Colonic mucosa (tissue), 4 donors: ENCODE data around the gene MAGT1. TPM values are rescaled to one million over a fixed set of nuclear protein-coding genes. Genes with fewer than 3 reads are reported as not detected.
"Not testable (repeated sequence)": the region's sequence is repeated elsewhere in the genome, so short reads cannot be mapped to it uniquely, and the experiment has no call there.

Experiments used
- DNase-seq: peaks from one replicate; pipeline ENCODE4 v3.0.0-alpha.2; 2020
- H3K27ac ChIP-seq: fragments of 200-600 bp; one replicate; pipeline ENCODE4 v1.8.0; 2021
- H3K27me3 ChIP-seq: fragments of 200-600 bp; one replicate; pipeline ENCODE4 v1.8.0; 2021
- H3K36me3 ChIP-seq: fragments of 200-600 bp; one replicate; pipeline ENCODE4 v1.8.0; 2021
- H3K4me1 ChIP-seq: fragments of 200-600 bp; one replicate; pipeline ENCODE4 v1.8.0; 2021; ENCODE audit warnings: mild to moderate bottlenecking
- H3K4me3 ChIP-seq: fragments of 200-600 bp; one replicate; pipeline ENCODE4 v1.8.0; 2021
- H3K9ac ChIP-seq, 2 donors: one replicate each; pipeline ENCODE4 v1.7.0; 2013; ENCODE audit warnings: control low read depth in 2 of 2, low read depth in 2 of 2, low read length in 2 of 2
- H3K9me3 ChIP-seq: fragments of 200-600 bp; one replicate; pipeline ENCODE4 v1.8.0; 2021
- intact Hi-C: fragments of 100-400 bp; cut with DNase I; formaldehyde crosslinking; loops from one replicate; pipeline ENCODE4 v1.14.1; 2022
- total RNA-seq, 2 donors: library from RNA; stranded (reverse); fragmentation: NEBNext Ultra II Directional in 1 of 2; extraction: Animal tissue kit (Norgen Biotek cat#: 25700) in 1 of 2; gene quantifications; one replicate each; pipeline ENCODE4 v1.2.1, GENCODE V29; 2021
- TF ChIP-seq, protein P1 (sequence below): fragments of 200-600 bp; IDR thresholded peaks from one replicate; pipeline ENCODE4 v1.8.0; 2022; ENCODE audit warnings: antibody characterized with exemption, mild to moderate bottlenecking
- donor health status: healthy.
- donor health status: DM: no; HTN: no; CAD: no.
- donor health status: DM: no; HTN: no; CAD: no.

MAGT1 gene
- total RNA-seq, 2 donors from 2014 or later, result 55.8 to 58.0 TPM

DNA sequence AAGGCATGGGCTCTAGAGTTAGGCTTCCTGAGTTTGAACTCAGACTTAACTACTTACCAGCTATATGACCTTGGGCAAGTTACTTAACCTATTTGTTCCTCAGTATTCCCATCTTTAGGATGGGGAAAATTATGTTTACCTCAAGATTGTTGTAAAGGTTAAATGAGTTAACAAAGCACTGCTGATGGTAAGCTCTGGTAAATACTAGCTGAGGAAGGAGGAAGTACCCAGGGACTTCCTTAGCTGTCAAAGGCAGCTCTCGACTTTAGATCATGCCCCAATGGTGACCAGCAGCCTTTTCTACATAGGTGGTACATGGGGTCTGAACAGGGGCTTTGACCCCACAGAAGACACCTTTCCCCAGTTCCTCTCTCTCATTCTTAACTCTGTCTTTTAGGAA lies 35.3 kb upstream of the MAGT1 start:
- intact Hi-C loops, result no loop called here
- TF ChIP-seq, protein P1, sequence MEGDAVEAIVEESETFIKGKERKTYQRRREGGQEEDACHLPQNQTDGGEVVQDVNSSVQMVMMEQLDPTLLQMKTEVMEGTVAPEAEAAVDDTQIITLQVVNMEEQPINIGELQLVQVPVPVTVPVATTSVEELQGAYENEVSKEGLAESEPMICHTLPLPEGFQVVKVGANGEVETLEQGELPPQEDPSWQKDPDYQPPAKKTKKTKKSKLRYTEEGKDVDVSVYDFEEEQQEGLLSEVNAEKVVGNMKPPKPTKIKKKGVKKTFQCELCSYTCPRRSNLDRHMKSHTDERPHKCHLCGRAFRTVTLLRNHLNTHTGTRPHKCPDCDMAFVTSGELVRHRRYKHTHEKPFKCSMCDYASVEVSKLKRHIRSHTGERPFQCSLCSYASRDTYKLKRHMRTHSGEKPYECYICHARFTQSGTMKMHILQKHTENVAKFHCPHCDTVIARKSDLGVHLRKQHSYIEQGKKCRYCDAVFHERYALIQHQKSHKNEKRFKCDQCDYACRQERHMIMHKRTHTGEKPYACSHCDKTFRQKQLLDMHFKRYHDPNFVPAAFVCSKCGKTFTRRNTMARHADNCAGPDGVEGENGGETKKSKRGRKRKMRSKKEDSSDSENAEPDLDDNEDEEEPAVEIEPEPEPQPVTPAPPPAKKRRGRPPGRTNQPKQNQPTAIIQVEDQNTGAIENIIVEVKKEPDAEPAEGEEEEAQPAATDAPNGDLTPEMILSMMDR, result no peak

DNA sequence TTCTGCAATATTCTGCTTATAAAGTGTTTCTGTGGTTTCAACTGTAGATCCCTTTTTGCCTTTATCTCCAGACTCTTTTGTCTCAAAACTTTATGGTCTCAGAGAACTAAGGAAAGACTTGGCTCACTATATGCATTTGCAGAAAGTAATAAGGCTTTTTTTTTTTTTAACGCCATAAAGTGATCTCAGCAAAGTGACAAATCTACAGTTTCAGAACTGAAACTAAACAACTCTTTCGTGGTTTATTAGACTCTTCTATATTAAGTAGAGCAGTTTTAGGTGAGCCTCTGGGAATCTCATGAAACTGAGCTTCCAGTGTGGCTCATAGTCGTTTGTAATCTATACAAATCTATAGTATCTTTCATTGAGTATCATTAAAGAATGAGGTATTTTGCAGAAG lies 30.5 kb upstream of the MAGT1 start:
- H3K4me3 ChIP-seq, result no peak overlapping the region
- H3K4me1 ChIP-seq, result no peaks in the 10 kb centered on the region
- no peak for DNase-seq
- intact Hi-C loops, result no loop called here
- no peaks in the 10 kb centered on the region for H3K9me3 ChIP-seq
- H3K36me3 ChIP-seq, result no peaks in the 10 kb centered on the region
- H3K27ac ChIP-seq, result no peak overlapping the region
- H3K27me3 ChIP-seq, result no peaks in the 10 kb centered on the region
- TF ChIP-seq, protein P1, result no peak
- no peak overlapping the region for H3K9ac ChIP-seq

More for the DNA sequence above, 35.3 kb upstream of the MAGT1 start:
- no peaks in the 10 kb centered on the region for H3K27me3 ChIP-seq
- H3K4me1 ChIP-seq, result no peaks in the 10 kb centered on the region
- no peaks in the 10 kb centered on the region for H3K9me3 ChIP-seq
- H3K27ac ChIP-seq, result no peak overlapping the region
- H3K36me3 ChIP-seq, result no peaks in the 10 kb centered on the region
- no peak overlapping the region for H3K9ac ChIP-seq
- no peak for DNase-seq
- no peak overlapping the region for H3K4me3 ChIP-seq

DNA sequence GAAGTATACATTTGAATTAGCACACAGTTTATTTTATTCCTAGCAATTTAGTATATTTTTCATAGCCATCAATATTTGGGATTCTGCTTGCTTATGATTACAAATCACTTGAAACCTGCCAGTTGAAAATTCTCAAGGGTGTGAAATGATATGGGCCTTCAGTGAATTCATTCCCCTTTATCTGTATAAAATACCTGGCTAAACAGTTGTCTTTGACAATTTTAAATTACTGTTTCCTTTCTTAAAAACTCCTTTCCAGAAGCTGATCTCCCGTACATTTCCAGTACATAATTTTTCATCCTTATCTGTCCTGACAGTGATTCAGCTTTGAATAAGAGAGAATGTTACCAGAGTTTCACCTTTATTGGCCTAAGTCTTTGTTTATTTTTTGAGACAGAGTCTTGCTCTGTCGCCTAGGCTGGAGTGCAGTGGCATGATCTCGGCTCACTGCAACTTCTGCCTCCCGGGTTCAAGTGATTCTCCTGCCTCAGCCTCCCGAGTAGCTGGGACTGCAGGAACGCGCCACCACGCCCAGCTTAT lies 29.2 kb upstream of the MAGT1 start:
- TF ChIP-seq, protein P1, result no peak
- H3K9me3 ChIP-seq, result no peaks in the 10 kb centered on the region
- no peak overlapping the region for H3K4me3 ChIP-seq
- intact Hi-C loops, result no loop called here
- DNase-seq, result no peak
- H3K9ac ChIP-seq, result no peak overlapping the region
- no peak overlapping the region for H3K27ac ChIP-seq
- H3K27me3 ChIP-seq, result no peaks in the 10 kb centered on the region
- H3K4me1 ChIP-seq, result no peaks in the 10 kb centered on the region
- no peaks in the 10 kb centered on the region for H3K36me3 ChIP-seq

DNA sequence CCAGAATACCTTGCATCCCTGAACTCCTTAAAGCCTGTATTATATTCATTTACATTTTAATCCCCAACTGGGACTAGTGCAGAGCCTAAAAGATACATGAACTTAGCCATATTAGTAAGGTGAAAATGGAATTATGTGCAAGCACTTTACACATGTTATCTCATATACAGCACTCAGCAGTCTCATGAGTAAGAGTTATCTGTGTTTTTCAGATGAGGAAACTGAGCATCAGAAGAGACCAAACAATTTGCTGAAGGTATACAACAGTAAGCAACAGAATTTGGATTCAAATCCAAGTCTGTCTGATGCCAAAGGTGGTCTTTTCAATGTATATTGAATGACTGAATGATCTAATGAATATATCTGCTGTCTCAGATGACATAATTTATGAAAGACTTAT lies 27.6 kb upstream of the MAGT1 start:
- Histone ChIP-seq H3K36me3 (no peaks in the 10 kb centered on the region), H3K27ac (no peak overlapping the region), H3K9ac (no peak overlapping the region), H3K4me3 (no peak overlapping the region), H3K27me3 (no peaks in the 10 kb centered on the region), H3K9me3 (no peaks in the 10 kb centered on the region), H3K4me1 (no peaks in the 10 kb centered on the region)
- intact Hi-C loops, result no loop called here
- TF ChIP-seq, protein P1, result no peak
- no peak for DNase-seq

DNA sequence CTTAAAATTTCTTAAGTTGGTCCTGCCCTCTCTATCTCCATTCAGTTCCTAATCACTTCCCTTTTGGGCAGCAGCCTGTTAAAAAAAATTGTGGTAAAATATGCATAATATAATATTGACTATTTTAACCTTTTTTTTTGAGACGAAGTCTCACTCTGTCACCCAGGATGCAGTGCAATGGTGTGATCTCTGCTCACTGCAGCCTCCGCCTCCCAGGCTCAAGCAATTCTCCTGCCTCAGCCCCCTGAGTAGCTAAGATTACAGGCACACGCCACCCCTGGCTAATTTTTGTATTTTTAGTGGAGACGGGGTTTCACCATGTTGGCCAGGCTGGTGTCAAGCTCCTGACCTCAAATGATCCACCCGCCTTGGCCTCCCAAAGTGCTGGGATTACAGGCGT lies 24.1 kb upstream of the MAGT1 start:
- DNase-seq, H3K4me1 ChIP-seq, H3K9me3 ChIP-seq, H3K9ac ChIP-seq, H3K27me3 ChIP-seq, H3K27ac ChIP-seq, H3K4me3 ChIP-seq, intact Hi-C loops, H3K36me3 ChIP-seq: not testable (repeated sequence)

DNA sequence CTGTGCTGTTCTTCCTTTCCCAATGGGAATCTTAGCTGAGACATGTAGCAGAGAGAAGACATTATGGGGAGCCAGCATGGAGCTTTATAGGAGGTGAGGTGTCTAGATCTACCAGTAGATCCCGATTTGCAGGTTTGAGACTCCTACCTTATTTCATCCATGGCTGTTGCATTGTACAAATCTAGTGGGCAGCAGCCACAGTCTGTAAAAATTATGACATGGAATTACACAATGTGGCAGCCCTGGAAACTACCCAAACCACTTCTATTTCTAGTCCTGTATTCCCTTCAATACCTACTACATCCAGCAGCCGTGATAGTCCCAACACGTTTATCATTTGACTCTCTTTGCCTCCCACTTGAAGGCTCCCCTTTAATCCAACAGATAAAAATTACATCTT lies 23.3 kb upstream of the MAGT1 start:
- TF ChIP-seq, protein P1, result no peak
- intact Hi-C loops, result no loop called here
- Histone ChIP-seq H3K27ac (no peak overlapping the region), H3K9ac (no peak overlapping the region), H3K27me3 (no peaks in the 10 kb centered on the region), H3K4me1 (no peaks in the 10 kb centered on the region), H3K36me3 (no peaks in the 10 kb centered on the region), H3K9me3 (no peaks in the 10 kb centered on the region), H3K4me3 (no peak overlapping the region)
- no peak for DNase-seq
